GM23248 (cell line): ENCODE data around the gene ABCE1. TPM values are rescaled to one million over a fixed set of nuclear protein-coding genes. Genes with fewer than 3 reads are reported as not detected.

Experiments
- DNase-seq: peaks from one replicate; pipeline ENCODE4 v3.0.0-alpha.2; 2015
- H2AFZ ChIP-seq: fragments of 200-600 bp; sonication (generic); 2 replicates; pipeline ENCODE4 v1.6.1; 2016; ENCODE audit warnings: antibody characterized with exemption
- H3F3A ChIP-seq: fragments of 200-600 bp; sonication (generic); 2 replicates; pipeline ENCODE4 v1.6.1; 2016; ENCODE audit warnings: mild to moderate bottlenecking, antibody characterized with exemption, mixed run types; ENCODE audit not compliant: insufficient read depth
- H3K27ac ChIP-seq: fragments of 200-600 bp; sonication (generic); 2 replicates; pipeline ENCODE4 v1.5.1; 2016; ENCODE audit warnings: mild to moderate bottlenecking
- H3K27me3 ChIP-seq: fragments of 200-600 bp; sonication (generic); replicated peaks from 2 replicates; pipeline ENCODE4 v1.6.1; 2016; ENCODE audit warnings: mild to moderate bottlenecking; ENCODE audit not compliant: insufficient read depth
- H3K36me3 ChIP-seq: fragments of 200-600 bp; sonication (generic); 2 replicates; pipeline ENCODE4 v1.6.1; 2016; ENCODE audit warnings: low read depth, mild to moderate bottlenecking
- H3K4me1 ChIP-seq: fragments of 200-600 bp; sonication (generic); 2 replicates; pipeline ENCODE4 v1.6.1; 2016; ENCODE audit warnings: mild to moderate bottlenecking; ENCODE audit not compliant: insufficient read depth
- H3K4me2 ChIP-seq: fragments of 200-600 bp; sonication (generic); one replicate; pipeline ENCODE4 v1.6.1; 2016; ENCODE audit warnings: mild to moderate bottlenecking; ENCODE audit not compliant: unreplicated experiment
- H3K4me3 ChIP-seq: fragments of 200-600 bp; sonication (generic); 2 replicates; pipeline ENCODE4 v1.5.1; 2016; ENCODE audit warnings: mild to moderate bottlenecking
- H3K79me2 ChIP-seq: fragments of 200-600 bp; sonication (generic); 2 replicates; pipeline ENCODE4 v1.6.1; 2016; ENCODE audit warnings: mild to moderate bottlenecking; ENCODE audit not compliant: insufficient read depth
- H3K9ac ChIP-seq: fragments of 200-600 bp; sonication (generic); 2 replicates; pipeline ENCODE4 v1.6.1; 2016; ENCODE audit warnings: mild to moderate bottlenecking
- H3K9me2 ChIP-seq: fragments of 200-600 bp; sonication (generic); 2 replicates; pipeline ENCODE4 v1.6.1; 2016; ENCODE audit warnings: mixed run types, mild to moderate bottlenecking, moderate library complexity; ENCODE audit not compliant: insufficient read depth
- H3K9me3 ChIP-seq: fragments of 200-600 bp; sonication (generic); one replicate; pipeline ENCODE4 v1.6.1; 2017; ENCODE audit warnings: low read depth
- H4K20me1 ChIP-seq: fragments of 200-600 bp; sonication (generic); 2 replicates; pipeline ENCODE4 v1.6.0; 2016; ENCODE audit not compliant: insufficient read depth
- EZH2 ChIP-seq: fragments of 200-600 bp; sonication (generic); IDR thresholded peaks from 2 replicates; pipeline ENCODE4 v1.6.1; 2018; ENCODE audit warnings: antibody characterized with exemption, mild to moderate bottlenecking; ENCODE audit not compliant: insufficient read depth, poor library complexity, severe bottlenecking
- EZH2phosphoT487 ChIP-seq: fragments of 200-600 bp; sonication (generic); IDR thresholded peaks from 2 replicates; pipeline ENCODE4 v1.6.1; 2018; ENCODE audit warnings: antibody characterized with exemption, moderate library complexity, mild to moderate bottlenecking, low read depth; ENCODE audit not compliant: insufficient read depth
- WGBS, 2 experiments: methylation state at CpG; one replicate each; pipeline ENCODE4 v1.1.6; 2015 to 2017; ENCODE audit warnings: low lambda C conversion rate in 2 of 2, low coverage in 1 of 2; ENCODE audit errors: missing lambda C conversion rate in 2 of 2; 5-methylcytosine and 5-hydroxymethylcytosine counted together
- in situ Hi-C: fragments of 300-500 bp; cut with MboI; formaldehyde crosslinking; loops from 2 replicates; pipeline ENCODE4 v1.15.0; 2020
- polyA plus RNA-seq: library from polyadenylated mRNA; unstranded; fragments of >200 nt; fragmentation: Nextera tagmentation; extraction: Ambion mirVana; gene quantifications from 2 replicates; pipeline ENCODE4 v1.2.1, GENCODE V29; 2016
- total RNA-seq: library from RNA; depleted of rRNA; stranded (reverse); fragments of >200 nt; shearing (Covaris generic); gene quantifications from 2 replicates; pipeline ENCODE4 v1.2.3, GENCODE V29; 2014

ABCE1 gene
- total and polyA plus RNA-seq, 2 experiments from 2014 or later: 65.5 to 130 TPM

- H3K9ac ChIP-seq: no peak overlapping the region
- 61 to 70% methylated on average over 2 of the region's 2 CpGs for WGBS, 2 experiments
- no peak overlapping the region for H3K4me2 ChIP-seq
- DNase-seq: no peak
- no peak overlapping the region for H3K27ac ChIP-seq
- no peak overlapping the region for H3K4me3 ChIP-seq
- H3F3A ChIP-seq: peaks cover 10% of the 10 kb centered on the region; the same call in 1 of the 2 replicates
- TF ChIP-seq EZH2phosphoT487: no peak
- no peak for TF ChIP-seq EZH2
- no peak overlapping the region for H2AFZ ChIP-seq
- in situ Hi-C loops: no loop called here
- no peaks in the 10 kb centered on the region for H3K9me3 ChIP-seq
- peaks cover 31% of the 10 kb centered on the region for H3K36me3 ChIP-seq
- peaks cover 18% of the 10 kb centered on the region for H3K4me1 ChIP-seq
- H4K20me1 ChIP-seq: no peaks in the 10 kb centered on the region
- no peaks in the 10 kb centered on the region for H3K9me2 ChIP-seq
- no peaks in the 10 kb centered on the region for H3K27me3 ChIP-seq
- H3K79me2 ChIP-seq: peaks cover 92% of the 10 kb centered on the region
Observed at GRCh38 chr4:145102619-145103018, 4.5 kb downstream of the ABCE1 start.

- H3K4me1 ChIP-seq: peaks cover 18% of the 10 kb centered on the region
- peaks cover 39% of the 10 kb centered on the region for H3K36me3 ChIP-seq
- peaks cover 8% of the 10 kb centered on the region; the same call in 1 of the 2 replicates for H3F3A ChIP-seq
- no peaks in the 10 kb centered on the region for H3K9me2 ChIP-seq
- no peaks in the 10 kb centered on the region for H4K20me1 ChIP-seq
- H3K4me3 ChIP-seq: no peak overlapping the region
- DNase-seq: no peak
- H3K27ac ChIP-seq: no peak overlapping the region
- H3K27me3 ChIP-seq: no peaks in the 10 kb centered on the region
- H2AFZ ChIP-seq: no peak overlapping the region
- peaks cover 97% of the 10 kb centered on the region for H3K79me2 ChIP-seq
- no peak overlapping the region for H3K4me2 ChIP-seq
- in situ Hi-C loops: no loop called here
- no peak overlapping the region for H3K9ac ChIP-seq
- WGBS, 2 experiments: 92 to 97% methylated on average over 3 of the region's 3 CpGs
- H3K9me3 ChIP-seq: no peaks in the 10 kb centered on the region
- no peak for TF ChIP-seq EZH2phosphoT487
- TF ChIP-seq EZH2: no peak
Observed at GRCh38 chr4:145103496-145103895, 5.4 kb downstream of the ABCE1 start.

- in situ Hi-C loops: no loop called here
- H3K27ac ChIP-seq: no peak overlapping the region
- 55 to 56% methylated on average over 2 of the region's 2 CpGs for WGBS, 2 experiments
- no peaks in the 10 kb centered on the region for H3K27me3 ChIP-seq
- no peaks in the 10 kb centered on the region for H4K20me1 ChIP-seq
- no peaks in the 10 kb centered on the region for H3K4me1 ChIP-seq
- H3K79me2 ChIP-seq: peaks cover 92% of the 10 kb centered on the region
- TF ChIP-seq EZH2phosphoT487 (no peak), EZH2 (no peak)
- no peaks in the 10 kb centered on the region for H3K9me2 ChIP-seq
- no peak overlapping the region for H2AFZ ChIP-seq
- H3F3A ChIP-seq: no peaks in the 10 kb centered on the region
- no peak for DNase-seq
- peaks cover 75% of the 10 kb centered on the region for H3K36me3 ChIP-seq
- no peaks in the 10 kb centered on the region for H3K9me3 ChIP-seq
- no peak overlapping the region for H3K9ac ChIP-seq
- H3K4me3 ChIP-seq: no peak overlapping the region
- H3K4me2 ChIP-seq: no peak overlapping the region
Observed at GRCh38 chr4:145107126-145107525, 9.0 kb downstream of the ABCE1 start.

GRCh38 chr4:145108128-145108527, 10.0 kb downstream of the ABCE1 start:
- H3K9me3 ChIP-seq: no peaks in the 10 kb centered on the region
- H3K4me2 ChIP-seq: no peak overlapping the region
- no peaks in the 10 kb centered on the region for H3K4me1 ChIP-seq
- in situ Hi-C loops: no loop called here
- no peaks in the 10 kb centered on the region for H4K20me1 ChIP-seq
- no peak for TF ChIP-seq EZH2phosphoT487
- H3K9ac ChIP-seq: no peak overlapping the region
- H3K4me3 ChIP-seq: no peak overlapping the region
- H3F3A ChIP-seq: no peaks in the 10 kb centered on the region
- no peak overlapping the region for H3K27ac ChIP-seq
- H3K9me2 ChIP-seq: no peaks in the 10 kb centered on the region
- no peak overlapping the region for H2AFZ ChIP-seq
- DNase-seq: no peak
- no peaks in the 10 kb centered on the region for H3K27me3 ChIP-seq
- H3K36me3 ChIP-seq: peaks cover 85% of the 10 kb centered on the region
- H3K79me2 ChIP-seq: peaks cover 83% of the 10 kb centered on the region

GRCh38 chr4:145125396-145125795, 27.3 kb downstream of the ABCE1 start:
- Histone ChIP-seq H3K9me2 (no peaks in the 10 kb centered on the region), H3K4me3 (no peak overlapping the region), H4K20me1 (no peaks in the 10 kb centered on the region), H3K9ac (no peak overlapping the region), H3K4me2 (no peak overlapping the region), H3K27ac (no peak overlapping the region), H2AFZ (no peak overlapping the region), H3K36me3 (peaks cover 81% of the 10 kb centered on the region), H3K27me3 (no peaks in the 10 kb centered on the region), H3F3A (peaks cover 47% of the 10 kb centered on the region), H3K79me2 (no peaks in the 10 kb centered on the region), H3K9me3 (no peaks in the 10 kb centered on the region), H3K4me1 (peaks cover 9% of the 10 kb centered on the region)
- DNase-seq: no peak
- WGBS, 2 experiments: 94% methylated on average over 2 of the region's 2 CpGs
- in situ Hi-C loops: no loop called here
- TF ChIP-seq EZH2 (no peak), EZH2phosphoT487 (no peak)
